GM21526 (cell line): ENCODE results near the gene NUDT4.
"Not testable (repeated sequence)": the region's sequence is repeated elsewhere in the genome, so short reads cannot be mapped to it uniquely, and the experiment has no call there.

Source experiments
- ATAC-seq: cut with Tn5 transposase; IDR thresholded peaks from one replicate; pipeline ENCODE4 v1.9.1; 2021; ENCODE audit warnings: moderate library complexity; ENCODE audit not compliant: unreplicated experiment, low FRiP score

The NUDT4 gene

DNA sequence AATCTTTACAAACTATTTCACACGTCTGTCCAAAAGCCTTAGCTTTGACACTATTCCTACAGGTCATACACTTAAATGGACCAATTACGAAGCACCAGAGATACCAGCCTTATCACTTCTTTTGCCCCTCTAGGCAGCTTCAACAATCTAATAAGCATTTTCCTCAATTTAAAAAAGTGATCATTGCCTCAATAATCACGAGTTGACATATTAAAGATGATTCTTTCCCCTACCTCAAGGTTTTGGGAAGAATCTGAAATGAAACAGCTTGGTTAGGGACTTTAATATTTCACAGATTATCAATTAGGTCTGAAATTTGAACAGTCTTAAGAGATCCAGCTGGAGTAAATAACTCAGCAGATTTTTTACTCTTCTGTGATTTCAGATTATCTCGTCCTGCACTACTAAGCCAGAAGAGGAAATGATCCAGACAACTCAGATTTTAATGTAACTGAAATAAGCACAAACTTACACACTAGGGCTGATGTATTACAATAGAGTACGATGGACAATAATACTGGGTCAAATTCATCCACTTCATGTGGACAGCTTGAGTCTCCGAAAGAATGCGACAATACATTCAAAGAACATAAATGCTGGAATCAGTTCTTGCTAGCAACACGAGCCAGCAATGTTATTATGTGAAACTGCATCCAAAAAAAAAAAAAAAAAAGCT is 48.1 kb downstream of the NUDT4 start:
- no peak for ATAC-seq

DNA sequence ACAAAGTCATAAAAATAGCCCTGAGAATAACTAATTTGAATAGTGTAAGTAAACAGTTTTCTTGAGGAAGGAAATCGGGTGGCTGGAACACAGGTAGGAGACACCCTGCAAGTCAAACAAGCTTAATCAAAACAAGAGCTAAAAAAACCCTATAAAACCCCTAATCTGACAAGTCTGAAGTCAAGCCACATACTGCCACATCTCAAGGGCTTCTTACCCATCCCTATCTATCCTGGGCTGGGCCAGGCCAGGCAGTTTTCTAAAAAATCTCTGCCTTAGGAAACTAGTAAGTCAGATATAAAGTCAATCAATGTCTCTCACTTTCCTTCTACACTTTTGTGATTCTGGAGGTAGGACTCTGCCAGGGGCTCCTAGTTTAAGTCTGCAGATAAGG is 48.7 kb downstream of the NUDT4 start:
- ATAC-seq = no peak

DNA sequence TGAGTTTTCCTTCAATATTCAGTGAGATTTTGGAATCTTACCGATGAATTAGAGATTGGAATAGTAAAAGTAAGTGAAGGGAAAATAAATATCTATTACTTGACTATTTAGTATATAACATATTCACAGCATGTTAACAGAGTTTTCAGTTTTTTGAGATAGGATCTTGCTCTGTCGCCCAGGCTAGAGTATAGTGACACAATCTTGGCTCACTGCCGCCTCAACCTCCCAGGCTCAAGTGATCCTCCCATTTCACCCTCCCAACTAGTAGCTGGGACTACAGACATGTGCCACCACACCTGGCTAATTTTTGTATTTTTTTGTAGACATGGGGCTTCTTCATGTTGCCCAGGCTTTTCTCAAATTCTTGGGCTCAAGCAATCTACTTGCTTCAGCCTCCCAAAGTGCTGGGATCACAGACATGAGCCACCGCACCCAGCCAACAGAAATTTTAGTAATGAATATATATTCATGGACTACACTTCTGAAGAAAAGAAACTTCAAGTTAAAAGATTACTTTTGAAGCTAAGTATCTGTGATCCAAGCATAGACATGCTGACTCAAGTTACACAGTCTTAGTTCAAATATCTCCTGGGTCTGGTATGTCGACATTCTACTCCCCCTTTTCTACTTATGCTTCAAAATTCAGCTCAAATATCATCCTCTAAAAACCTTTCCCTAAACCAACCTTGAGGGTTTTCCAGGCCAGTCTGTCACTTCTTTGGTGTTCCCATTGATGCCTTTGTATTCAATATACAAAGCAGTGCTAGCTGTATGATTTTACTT is 50.2 kb downstream of the NUDT4 start:
- no peak for ATAC-seq

DNA sequence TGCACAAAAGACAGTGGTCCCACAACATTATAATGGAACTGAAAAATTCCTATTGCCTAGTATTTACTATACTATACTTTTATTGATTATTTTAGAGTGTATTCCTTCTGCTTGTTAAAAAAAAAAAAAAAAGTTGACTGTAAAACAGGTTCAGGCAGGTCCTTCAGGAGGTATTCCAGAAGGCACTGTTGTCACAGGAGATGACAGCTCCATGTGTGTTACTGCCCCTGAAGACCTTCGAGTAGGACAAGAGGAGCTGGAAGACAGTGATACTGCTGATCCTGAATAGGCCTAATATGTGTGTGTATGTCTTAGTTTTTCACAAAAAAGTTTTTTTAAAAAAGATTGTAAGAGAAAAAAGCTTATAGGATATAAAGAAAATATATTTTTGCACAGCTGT is 51.7 kb downstream of the NUDT4 start:
- no peak for ATAC-seq

DNA sequence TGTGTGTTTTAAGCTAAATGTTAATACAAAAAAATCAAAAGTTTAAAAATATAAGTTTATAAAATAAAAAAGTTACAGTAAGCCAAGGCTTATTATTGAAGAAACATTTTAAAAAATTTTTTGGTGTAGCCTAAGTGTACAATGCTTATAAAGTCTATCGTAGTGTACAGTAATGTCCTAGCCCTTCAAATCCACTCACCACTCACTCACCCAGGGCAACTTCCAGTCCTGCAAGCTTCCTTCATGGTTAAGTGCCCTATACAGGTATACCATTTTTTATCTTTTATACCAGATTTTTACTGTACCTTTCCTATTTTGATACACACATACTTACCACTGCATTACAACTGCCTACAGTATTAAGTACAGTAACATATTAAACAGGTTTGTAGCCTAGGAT is 52.1 kb downstream of the NUDT4 start:
- no peak for ATAC-seq

DNA sequence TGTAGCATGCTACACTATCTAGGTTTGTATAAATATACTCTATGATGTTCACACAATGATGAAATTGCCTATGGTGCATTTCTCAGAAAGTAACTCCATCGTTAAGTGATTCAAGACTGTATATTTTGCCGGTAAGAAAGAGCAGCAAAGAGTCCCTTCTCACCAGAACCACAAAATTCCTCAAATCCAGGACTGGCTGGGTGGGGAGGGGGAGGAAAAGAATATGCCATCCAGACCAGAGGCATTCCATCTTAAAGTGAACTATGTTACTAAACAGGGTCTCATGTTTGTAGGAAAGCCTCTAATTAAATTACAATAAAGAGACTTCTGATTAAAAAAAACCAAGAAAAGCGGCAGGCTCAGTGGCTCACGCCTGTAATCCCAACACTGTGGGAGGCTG is 52.6 kb downstream of the NUDT4 start:
- ATAC-seq = no peak

DNA sequence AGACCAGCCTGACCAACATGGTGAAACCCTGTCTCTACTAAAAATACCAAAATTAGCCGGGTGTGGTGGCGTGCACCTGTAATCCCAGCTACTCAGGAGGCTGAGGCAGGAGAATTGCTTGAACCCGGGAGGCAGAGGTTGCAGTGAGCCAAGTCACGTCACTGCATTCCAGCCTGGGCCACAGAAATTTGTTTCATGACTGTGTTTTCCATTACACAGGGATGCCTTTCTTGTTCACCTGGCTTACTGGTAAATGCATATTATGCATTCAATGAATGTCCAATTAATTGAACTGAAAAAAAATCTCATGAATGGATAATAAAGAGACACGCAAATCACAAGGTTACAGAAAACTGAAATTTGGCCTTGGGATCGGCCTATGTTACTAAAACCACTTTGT is 54.3 kb downstream of the NUDT4 start:
- not testable (repeated sequence) for ATAC-seq

DNA sequence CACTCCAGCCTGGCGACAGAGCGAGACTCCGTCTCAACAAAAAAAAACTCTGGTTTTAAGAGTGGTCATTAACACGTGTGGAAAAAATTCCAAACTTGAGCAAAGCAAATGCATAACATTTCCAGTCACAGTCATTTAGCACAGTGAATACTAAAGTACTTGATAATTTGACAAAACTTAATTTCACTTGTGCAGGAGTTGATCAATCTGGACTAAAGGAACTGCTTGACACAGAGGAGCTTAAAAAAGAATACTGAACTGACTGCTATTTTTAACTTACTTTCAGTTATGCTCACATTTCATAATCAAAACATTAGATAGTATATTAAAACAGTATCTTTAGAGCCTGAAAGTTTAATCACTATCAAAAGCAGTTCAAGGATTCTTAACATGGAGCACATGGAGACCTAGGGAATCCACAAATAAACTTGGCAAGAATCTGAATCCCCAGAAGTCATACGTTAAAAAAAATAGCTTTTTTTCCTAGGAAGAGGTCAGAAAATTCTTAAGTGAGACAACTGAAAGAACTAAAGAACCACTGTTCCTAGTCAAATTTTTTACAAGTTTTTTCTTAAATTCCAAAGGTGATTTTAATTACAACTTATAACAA is 56.6 kb downstream of the NUDT4 start:
- no peak for ATAC-seq

DNA sequence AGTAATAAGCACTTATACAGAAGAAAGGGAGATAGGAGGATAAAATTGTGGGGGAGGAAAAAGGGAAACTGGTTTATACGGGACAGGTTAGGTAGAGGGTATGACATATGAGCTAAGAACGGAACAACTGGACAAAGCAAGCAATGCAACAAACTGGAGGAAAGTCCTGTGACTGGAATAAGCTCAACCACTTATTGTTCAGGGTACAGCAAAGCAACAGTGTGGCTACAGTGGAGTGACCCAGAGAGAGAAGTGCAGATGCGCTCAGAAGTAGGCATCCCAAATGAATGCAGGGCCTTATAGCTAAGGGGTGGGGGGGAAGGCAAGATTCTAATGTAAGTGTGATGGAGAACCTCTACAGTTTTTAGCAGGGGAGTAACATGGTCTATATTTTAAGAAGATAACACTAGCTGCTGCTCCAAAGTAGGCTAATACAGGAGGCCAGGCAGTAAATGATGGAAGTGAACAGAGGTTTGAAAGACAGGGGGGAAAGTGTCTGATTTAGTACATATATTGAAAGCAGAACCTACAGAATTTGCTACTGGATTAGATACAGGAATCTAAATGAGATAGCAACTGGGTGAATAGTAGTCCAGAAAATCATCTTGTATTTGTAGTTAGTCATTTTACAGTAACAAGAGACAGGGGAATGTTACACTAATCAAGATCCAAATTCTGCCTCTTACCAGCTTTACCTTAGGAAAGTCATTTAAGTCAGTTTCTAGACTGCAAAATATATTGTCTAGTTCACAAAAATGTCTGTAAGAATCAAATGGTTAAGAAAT is 60.7 kb downstream of the NUDT4 start:
- no peak for ATAC-seq

DNA sequence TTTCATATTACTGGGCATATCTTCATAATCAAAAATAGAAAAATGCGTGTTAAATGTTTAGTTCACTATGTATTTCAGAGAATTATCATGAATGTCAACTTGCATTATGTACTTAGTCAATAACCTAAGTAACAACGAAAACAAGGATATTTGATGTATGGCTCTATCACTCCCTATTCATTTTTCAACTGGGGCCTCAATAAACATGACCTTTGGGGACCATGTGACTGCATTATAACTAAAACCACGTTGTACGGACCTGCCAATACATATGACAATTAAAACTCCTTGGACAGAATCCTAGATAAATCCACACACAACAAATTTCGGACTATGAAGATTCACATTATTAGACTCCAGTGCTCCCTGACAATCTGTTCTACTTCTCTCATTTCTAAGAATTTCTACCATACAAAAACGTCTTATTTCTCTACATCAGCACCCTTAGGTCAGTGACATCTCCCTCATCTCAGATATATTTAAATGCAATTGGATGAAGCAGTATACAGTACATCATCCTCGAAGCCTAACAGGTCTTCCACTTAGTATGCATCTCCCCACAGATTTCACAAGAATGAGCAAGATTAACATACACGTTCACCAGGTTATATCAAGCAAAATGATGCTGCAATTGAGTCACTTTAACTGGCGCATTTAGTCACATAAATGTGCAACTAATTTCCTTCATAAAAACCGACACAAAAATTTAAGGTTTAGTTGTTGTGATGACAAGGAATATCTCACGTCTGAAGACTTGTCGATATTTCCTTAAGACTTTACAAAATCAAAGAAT is 62.5 kb downstream of the NUDT4 start:
- ATAC-seq = no peak

DNA sequence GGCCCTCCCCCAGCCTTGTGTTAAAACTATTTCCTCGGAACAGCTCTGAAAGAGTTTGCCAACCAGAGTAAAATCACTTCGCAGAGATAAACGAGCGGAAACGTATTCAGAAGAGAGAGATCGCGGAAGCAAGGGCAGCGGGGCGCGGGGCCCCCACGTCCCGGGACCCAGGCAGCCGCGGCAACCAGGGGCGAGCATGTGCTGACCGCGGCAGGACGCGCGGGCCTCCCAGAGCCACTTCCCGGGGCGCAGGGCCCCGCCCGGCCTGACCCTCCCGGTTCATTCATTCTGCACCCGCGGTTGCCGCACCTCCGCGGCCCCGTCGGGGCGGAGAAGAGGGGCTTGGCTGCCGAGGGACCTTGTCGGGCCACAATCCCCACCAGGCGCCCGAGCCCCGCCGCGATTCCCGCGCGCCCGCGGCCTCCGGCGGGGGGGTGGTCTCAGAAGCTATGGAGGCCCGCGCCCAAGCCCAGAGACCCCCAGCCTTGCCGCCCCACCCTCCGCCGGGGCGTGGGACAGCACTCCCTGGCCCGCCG is 63.4 kb downstream of the NUDT4 start:
- no peak for ATAC-seq

DNA sequence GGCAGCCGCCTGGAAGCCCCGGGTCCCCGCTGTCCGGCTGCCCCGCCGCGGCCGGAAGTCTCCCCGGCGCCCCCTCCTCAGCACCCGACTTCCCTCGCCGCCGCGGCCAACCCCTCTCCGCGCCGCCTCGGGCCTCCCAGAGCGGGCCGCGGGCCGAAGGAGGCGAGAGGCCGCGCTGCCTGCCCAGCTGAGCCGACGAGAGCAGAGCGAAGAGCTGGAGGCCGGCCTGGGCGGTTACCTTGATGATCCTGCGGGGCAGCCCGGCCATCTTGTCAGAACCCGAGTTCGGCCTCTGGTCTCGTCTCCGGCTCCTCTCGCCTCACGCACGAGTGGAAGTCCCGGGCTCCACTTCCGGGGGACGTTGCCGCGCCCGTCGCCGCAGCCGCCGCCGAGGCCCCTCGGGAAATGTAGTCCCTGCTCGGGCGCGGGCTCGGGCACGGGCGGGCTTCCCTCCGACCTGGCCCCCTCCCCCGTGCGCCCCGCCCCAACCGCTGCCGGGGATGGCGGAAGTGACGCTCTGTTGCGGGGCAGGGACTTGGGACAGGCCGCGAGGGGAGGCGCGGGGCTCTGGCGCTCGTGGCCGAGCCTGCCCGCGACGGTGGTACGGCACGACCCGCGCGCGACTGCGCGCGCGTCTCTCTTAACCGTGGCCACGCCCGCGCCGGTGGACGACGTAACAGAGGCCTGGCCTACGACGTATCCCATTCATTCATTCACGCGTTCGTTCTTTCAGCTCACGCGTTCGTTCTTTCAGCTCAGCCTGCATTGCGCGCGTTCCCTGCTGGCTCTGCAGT is 64.1 kb downstream of the NUDT4 start, which contains the start of gene UBE2N:
Gene UBE2N, minus strand, starts transcription at position 331 of the 794 bp plus-strand sequence. Its CDS starts 63 bp downstream, at position 268.
- ATAC-seq = peak; percentile 77

DNA sequence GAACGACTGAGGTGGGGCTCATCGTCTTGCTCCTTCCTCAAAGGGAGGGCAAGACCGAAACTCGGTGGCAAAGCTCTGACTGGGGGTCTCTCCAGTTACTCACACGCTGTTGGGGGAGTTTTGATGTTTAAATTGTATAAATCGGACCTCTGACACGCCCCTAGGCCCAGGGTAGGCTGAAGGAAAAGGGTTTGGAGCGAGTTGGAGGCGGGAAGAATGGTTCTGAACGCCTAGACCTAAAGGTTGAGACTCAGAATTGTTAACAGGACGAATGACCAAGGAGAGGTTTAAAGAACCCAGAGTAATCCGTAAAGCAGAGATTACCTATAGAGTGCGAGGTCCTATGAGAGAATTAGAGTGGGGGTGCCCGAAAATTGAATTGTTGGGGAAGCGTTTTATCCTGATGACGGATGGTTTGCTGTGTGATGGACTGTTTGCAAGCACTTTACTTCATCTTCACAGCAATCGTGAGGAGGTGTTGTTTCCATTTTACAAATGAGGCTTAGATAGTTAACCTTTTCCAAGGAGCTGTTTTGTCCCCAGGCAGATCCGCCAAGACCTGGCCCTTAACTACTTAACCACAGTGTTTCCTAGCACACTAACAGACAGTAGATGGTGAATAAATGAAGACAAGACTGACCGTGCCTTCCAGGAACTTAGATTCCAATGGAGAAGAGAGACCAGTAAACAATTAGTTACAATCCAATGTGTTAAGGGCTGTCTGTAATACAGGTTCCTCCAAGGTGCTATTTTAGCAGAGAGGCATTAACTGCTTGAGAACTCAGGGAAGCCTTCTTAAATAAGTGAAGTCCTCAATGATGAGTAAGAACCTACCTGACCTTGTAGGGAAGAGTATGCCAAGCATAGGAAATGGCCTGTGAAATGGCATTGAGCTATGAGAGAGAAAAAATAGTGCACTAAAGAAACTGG is 65.0 kb downstream of the NUDT4 start:
- ATAC-seq = no peak

DNA sequence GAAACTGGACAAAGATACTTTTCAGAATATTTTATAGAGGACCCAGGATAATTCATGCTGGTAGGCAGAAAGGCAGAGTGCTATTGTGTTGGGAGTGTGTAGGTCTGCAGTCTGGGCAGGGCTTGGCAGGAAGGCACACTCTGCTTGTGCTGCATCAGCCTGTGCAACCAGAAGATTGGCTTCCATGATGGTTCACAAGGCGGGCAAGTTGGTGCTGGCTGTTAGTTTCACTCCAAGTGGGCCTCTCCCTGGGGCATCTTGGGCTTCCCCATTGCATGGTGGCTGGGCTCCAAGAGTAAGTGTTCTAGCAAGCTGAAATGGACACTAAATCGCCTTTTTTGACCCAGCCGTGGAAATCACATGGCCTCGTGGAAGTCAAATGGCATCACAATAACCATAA is 65.9 kb downstream of the NUDT4 start:
- ATAC-seq = no peak

DNA sequence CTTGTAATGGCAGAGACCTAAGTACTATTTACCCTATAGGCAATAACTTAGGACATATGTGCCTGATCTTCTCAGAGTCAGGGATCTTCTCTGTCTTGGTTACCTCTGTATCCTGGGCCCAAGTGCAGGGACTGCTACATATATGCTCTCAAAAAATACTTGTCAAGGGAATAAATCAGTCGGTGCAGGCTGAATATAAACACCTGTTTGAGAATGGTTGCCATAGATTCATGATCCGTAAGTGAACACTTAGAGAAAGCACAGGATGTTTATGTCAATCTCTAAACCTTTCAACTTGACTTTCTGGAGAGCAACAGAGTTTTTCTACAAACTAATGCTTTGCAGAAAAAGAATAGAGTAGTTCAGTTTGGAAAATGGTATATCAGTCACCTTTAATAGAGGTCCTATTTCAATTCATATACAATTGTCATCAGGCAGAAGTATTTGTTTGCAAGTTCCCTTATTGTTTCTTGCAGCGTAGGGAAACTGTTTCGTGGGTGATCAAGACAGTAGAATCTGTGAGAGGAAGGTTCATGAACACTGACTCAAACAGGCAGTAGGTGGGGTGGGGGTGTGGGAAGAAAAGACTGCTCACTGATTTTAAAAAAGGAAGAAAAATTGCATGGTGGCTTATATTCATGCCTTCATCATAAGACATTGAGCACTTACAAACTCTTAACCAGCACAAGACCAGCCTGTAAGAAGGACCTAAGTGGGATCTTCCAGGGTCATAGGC is 70.0 kb downstream of the NUDT4 start:
- ATAC-seq = no peak

DNA sequence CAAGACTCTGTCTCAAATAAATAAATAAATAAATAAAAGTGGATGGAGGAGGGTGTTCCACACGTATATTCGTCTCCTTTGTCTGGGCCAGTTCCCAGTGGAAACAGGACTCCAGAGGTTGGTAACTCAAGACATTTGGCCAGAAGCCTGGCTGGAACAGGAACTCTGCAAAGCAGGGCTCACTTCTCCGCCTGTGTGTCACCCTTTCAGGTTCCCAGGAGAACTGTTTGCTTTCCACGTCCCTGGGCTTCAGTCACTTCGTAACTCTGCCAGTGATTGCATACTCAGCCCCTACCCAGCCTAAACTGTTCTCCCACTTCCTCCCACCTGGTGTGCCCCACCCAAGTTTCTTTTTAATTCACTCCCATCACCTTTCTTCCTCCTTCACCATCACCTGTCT is 71.1 kb downstream of the NUDT4 start:
- no peak for ATAC-seq

DNA sequence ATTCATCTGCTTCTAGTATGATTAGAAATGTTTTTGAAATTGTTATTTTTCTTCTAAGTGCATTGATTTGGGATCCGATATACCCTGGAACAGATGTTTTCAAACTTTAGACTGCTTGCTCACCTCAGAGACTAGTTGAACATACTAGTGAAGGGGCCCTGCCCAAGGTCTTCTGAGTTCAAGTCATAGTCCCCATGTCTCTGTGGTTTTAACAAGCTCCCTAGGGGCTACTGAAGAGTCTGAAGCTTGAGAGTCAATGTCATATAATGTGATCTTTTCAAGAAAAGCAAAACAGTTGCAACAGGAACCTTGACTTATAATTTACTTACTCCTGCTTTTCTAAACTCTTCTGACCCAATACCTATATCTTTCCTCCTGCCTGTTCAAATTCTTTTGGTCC is 71.6 kb downstream of the NUDT4 start:
- ATAC-seq = peak; percentile 65
